ENCODE results near the gene ZNF594. TPM values are rescaled to one million over a fixed set of nuclear protein-coding genes. Genes with fewer than 3 reads are reported as not detected.

The ZNF594 gene
- total and polyA plus RNA-seq, 2 of the 13 experiments (the other 11 are each of a cell fraction or from before 2014, with no cell fraction given): 2.9 to 9.6 TPM

DNA sequence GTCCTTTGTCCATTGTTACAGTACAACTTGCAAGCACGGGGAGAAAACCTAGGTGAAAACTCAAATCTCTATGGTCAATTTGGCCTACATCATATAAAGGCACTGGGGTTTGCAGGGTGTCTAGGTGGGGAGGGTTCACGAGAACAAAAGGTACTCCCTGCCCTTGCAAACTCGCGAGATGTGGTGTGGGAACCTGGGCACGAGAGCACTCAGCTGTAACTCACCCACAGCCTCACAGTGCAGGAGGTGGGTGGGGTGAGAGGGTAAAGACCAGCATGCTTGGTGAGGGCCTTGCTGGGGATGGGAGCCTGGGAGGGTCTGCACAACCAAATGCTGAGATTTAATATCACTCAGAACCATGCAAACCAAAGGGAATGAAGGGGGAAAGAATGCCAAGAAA lies 18.4 kb upstream of the ZNF594 start:
- FAIRE-seq (no peak), DNase-seq (ENCODE audit: low spot score) (no peak), ATAC-seq (no peak)
- intact Hi-C loops (cut with micrococcal nuclease; ENCODE audit: unreplicated experiment) (no loop called here), in situ Hi-C loops (cut with HindIII; ENCODE audit: extremely low pct_ligation_motif_present, low pct_unique_long_range_greater_than_20kb) (no loop called here)
- H3K36me3 ChIP-seq (replicated peaks in 1 of 2; ENCODE audit: control insufficient read depth in 1 of 2, insufficient read depth in 2 of 2, low read length in 2 of 2): no peaks in the 10 kb centered on the region
- H3K4me1 ChIP-seq (ENCODE audit: insufficient read depth, low read length): no peaks in the 10 kb centered on the region
- BruUV-seq (replicated peaks): no TSS peak
- WGBS (ENCODE audit: low lambda C conversion rate): 62% methylated on average over 5 of the region's 5 CpGs
- H3K27ac ChIP-seq (ENCODE audit: extremely low read length, insufficient read depth, low read length): no peak overlapping the region
- TF ChIP-seq FLYWCH1 (CRISPR knock-in tag; IDR thresholded peaks at IDR 0.05) (no peak), ZNF883 (CRISPR knock-in tag; IDR thresholded peaks at IDR 0.05; ENCODE audit: not compliant biosample characterization) (no peak), TAF1 (CRISPR knock-in tag; IDR thresholded peaks at IDR 0.05) (no peak), SNAPC2 (CRISPR knock-in tag; IDR thresholded peaks at IDR 0.05) (no peak), MBNL3 (CRISPR knock-in tag; conservative IDR thresholded peaks at IDR 0.05) (no peak), ATF7-NPFF (CRISPR knock-in tag; IDR thresholded peaks at IDR 0.05; ENCODE audit: low read depth) (no peak), ESRRA (CRISPR knock-in tag; IDR thresholded peaks at IDR 0.05; ENCODE audit: low read depth) (no peak), ZBTB1 (CRISPR knock-in tag; IDR thresholded peaks at IDR 0.05; ENCODE audit: borderline replicate concordance) (no peak)
- TF ChIP-seq, protein P1, sequence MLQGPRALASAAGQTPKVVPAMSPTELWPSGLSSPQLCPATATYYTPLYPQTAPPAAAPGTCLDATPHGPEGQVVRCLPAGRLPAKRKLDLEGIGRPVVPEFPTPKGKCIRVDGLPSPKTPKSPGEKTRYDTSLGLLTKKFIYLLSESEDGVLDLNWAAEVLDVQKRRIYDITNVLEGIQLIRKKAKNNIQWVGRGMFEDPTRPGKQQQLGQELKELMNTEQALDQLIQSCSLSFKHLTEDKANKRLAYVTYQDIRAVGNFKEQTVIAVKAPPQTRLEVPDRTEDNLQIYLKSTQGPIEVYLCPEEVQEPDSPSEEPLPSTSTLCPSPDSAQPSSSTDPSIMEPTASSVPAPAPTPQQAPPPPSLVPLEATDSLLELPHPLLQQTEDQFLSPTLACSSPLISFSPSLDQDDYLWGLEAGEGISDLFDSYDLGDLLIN (CRISPR knock-in tag; IDR thresholded peaks at IDR 0.05; ENCODE audit: borderline replicate concordance): no peak
- TF ChIP-seq, protein P2, sequence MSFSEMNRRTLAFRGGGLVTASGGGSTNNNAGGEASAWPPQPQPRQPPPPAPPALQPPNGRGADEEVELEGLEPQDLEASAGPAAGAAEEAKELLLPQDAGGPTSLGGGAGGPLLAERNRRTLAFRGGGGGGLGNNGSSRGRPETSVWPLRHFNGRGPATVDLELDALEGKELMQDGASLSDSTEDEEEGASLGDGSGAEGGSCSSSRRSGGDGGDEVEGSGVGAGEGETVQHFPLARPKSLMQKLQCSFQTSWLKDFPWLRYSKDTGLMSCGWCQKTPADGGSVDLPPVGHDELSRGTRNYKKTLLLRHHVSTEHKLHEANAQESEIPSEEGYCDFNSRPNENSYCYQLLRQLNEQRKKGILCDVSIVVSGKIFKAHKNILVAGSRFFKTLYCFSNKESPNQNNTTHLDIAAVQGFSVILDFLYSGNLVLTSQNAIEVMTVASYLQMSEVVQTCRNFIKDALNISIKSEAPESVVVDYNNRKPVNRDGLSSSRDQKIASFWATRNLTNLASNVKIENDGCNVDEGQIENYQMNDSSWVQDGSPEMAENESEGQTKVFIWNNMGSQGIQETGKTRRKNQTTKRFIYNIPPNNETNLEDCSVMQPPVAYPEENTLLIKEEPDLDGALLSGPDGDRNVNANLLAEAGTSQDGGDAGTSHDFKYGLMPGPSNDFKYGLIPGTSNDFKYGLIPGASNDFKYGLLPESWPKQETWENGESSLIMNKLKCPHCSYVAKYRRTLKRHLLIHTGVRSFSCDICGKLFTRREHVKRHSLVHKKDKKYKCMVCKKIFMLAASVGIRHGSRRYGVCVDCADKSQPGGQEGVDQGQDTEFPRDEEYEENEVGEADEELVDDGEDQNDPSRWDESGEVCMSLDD (CRISPR knock-in tag; IDR thresholded peaks at IDR 0.05; ENCODE audit: borderline replicate concordance): no peak
- no peak overlapping the region for H3K4me3 ChIP-seq (replicated peaks in 1 of 3; ENCODE audit: insufficient read depth in 1 of 3, low read depth in 2 of 3, low read length in 3 of 3)
- no peak overlapping the region for H3K9ac ChIP-seq (ENCODE audit: insufficient read depth, low read depth, low read length)
- H3K9me3 ChIP-seq (ENCODE audit: low read length): no peaks in the 10 kb centered on the region
- H3K4me2 ChIP-seq (ENCODE audit: low read depth, low read length): no peak overlapping the region
- H3K27me3 ChIP-seq (ENCODE audit: control insufficient read depth in 1 of 2, insufficient read depth in 2 of 2, low read length in 2 of 2): no peaks in the 10 kb centered on the region
- H3K79me2 ChIP-seq (ENCODE audit: insufficient read depth, low read length): no peaks in the 10 kb centered on the region
- H2AFZ ChIP-seq (ENCODE audit: low read length): no peak overlapping the region
- no peaks in the 10 kb centered on the region for H4K20me1 ChIP-seq (ENCODE audit: insufficient read depth, low read length)
- POLR2A ChIA-PET: no interaction called here
- CTCF ChIA-PET (ENCODE audit: low intra/inter-chr PET ratio, low total read pairs): no interaction called here
